ENCODE results near the gene PLCB1. TPM values are rescaled to one million over a fixed set of nuclear protein-coding genes. Genes with fewer than 3 reads are reported as not detected.
"Not testable (repeated sequence)": the region's sequence is repeated elsewhere in the genome, so short reads cannot be mapped to it uniquely, and the experiment has no call there.

The PLCB1 gene
- total and polyA plus RNA-seq, 2 of the 4 experiments (the other 2 are of a cell fraction): 5.6 to 16.1 TPM

DNA sequence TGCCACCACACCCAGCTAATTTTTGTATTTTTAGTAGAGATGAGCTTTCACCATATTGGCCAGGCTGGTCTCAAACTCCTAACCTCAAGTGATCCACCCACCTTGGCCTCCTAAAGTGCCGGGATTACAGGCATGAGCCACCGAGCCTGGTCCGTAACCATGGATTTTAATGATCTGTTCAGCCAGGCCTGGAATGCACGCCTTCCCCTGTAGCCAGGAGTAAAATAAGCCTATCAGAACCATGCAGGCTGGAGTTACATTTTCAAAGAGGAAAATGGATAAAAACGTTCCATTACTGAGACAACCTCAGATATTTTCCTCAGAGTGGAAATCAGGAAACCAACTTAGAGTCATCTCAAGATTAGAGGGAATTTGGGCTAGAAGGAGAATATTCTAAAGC, 304.9 kb downstream of the PLCB1 start:
- intact Hi-C loops (cut with micrococcal nuclease); H2AFZ ChIP-seq (replicated peaks; ENCODE audit: low read length, poor library complexity); H3K27ac ChIP-seq (ENCODE audit: insufficient read depth, low read length); H3K4me2 ChIP-seq (ENCODE audit: low read depth, low read length); DNase-seq; H4K8ac ChIP-seq (ENCODE audit: low read depth in 2 of 2, low read length in 2 of 2); H4K20me1 ChIP-seq (ENCODE audit: insufficient read depth, low read length); H4K91ac ChIP-seq (ENCODE audit: insufficient read depth, low read depth, low read length); H2BK5ac ChIP-seq (ENCODE audit: low read depth, low read length, poor library complexity, severe bottlenecking); H2AK5ac ChIP-seq (ENCODE audit: low read depth, low read length); POLR2A ChIA-PET (ENCODE audit: unreplicated experiment); H3K4ac ChIP-seq (ENCODE audit: low read depth, low read length); H3K9ac ChIP-seq (ENCODE audit: low read depth, low read length); H4K5ac ChIP-seq (ENCODE audit: low read depth, low read length); BruUV-seq (replicated peaks); H2BK120ac ChIP-seq (ENCODE audit: low read depth, low read length); dilution Hi-C loops (cut with HindIII; ENCODE audit: low sequenced_read_pairs, unreplicated experiment); H3K9me3 ChIP-seq (ENCODE audit: control insufficient read depth, insufficient read depth, low read length); H3K56ac ChIP-seq (ENCODE audit: extremely low read depth, insufficient read depth, low read length); ATAC-seq (ENCODE audit: low read depth); H2BK15ac ChIP-seq (ENCODE audit: low read depth, low read length); H3K79me1 ChIP-seq (ENCODE audit: low read depth in 1 of 2, low read length in 2 of 2); H3K14ac ChIP-seq (replicated peaks; ENCODE audit: low read depth, low read length); in situ Hi-C loops (cut with MboI; ENCODE audit: low sequenced_read_pairs); H3K9me1 ChIP-seq (ENCODE audit: insufficient read depth, low read length); H3K4me3 ChIP-seq (ENCODE audit: insufficient read depth, low read depth, low read length); H3K27me3 ChIP-seq (ENCODE audit: control insufficient read depth, insufficient read depth, low read length); H3K23ac ChIP-seq (ENCODE audit: low read depth, low read length); H3K18ac ChIP-seq (ENCODE audit: low read depth, low read length); H2BK20ac ChIP-seq (ENCODE audit: low read depth, low read length); H3K4me1 ChIP-seq (ENCODE audit: control insufficient read depth, insufficient read depth, low read length); H2AK9ac ChIP-seq (replicated peaks; ENCODE audit: low read depth, low read length, poor library complexity); H3K36me3 ChIP-seq (ENCODE audit: control insufficient read depth, insufficient read depth, low read length): not testable (repeated sequence)
- CTCF ChIA-PET: interaction anchor here (0.6 kb wide), 1 partner anchor 182 kb away, joined by 3 read pairs; no protein-coding TSS in a partner anchor
- WGBS, 2 experiments (ENCODE audit: extremely low coverage in 2 of 2, insufficient read length in 1 of 2): no CpG with 5 or more reads among the region's 5 CpGs
